Prostate gland (tissue), 2 donors: ENCODE results near the gene NTNG1. TPM values are rescaled to one million over a fixed set of nuclear protein-coding genes. Genes with fewer than 3 reads are reported as not detected.

Source experiments
- DNase-seq: peaks from one replicate; pipeline ENCODE4 v3.0.0-alpha.2; 2019; ENCODE audit warnings: low spot score
- H3K27ac ChIP-seq, 2 donors: fragments of 200-600 bp; sonication (generic); 2 replicates each; pipeline ENCODE4 v1.5.1; 2017 to 2019
- H3K27me3 ChIP-seq: fragments of 200-600 bp; sonication (generic); replicated peaks from 2 replicates; pipeline ENCODE4 v1.5.1; 2019; ENCODE audit not compliant: insufficient read depth
- H3K36me3 ChIP-seq, 2 donors: fragments of 200-600 bp; sonication (generic); 1 replicate in 1 of 2; 2 replicates in 1 of 2; pipeline versions ENCODE4 v1.5.1 to v1.8.1; 2017 to 2019
- H3K4me1 ChIP-seq: fragments of 200-600 bp; sonication (generic); replicated peaks from 2 replicates; pipeline ENCODE4 v1.5.1; 2019
- H3K4me3 ChIP-seq, 2 donors: fragments of 200-600 bp; sonication (generic); 2 replicates each; pipeline ENCODE4 v1.5.1; 2017 to 2019
- H3K9me3 ChIP-seq: fragments of 200-600 bp; sonication (generic); 2 replicates; pipeline ENCODE4 v1.5.1; 2017
- POLR2A ChIP-seq: fragments of 450-650 bp; IDR thresholded peaks from one replicate; pipeline ENCODE4 v1.6.1; 2016; ENCODE audit warnings: antibody characterized with exemption, mild to moderate bottlenecking
- POLR2AphosphoS5 ChIP-seq: sonication (generic); formaldehyde crosslinking; IDR thresholded peaks from one replicate; pipeline ENCODE4 v1.6.1; 2017; ENCODE audit warnings: antibody characterized with exemption
- WGBS: methylation state at CpG from one replicate; pipeline ENCODE4 v1.1.5; 2018; 5-methylcytosine and 5-hydroxymethylcytosine counted together
- intact Hi-C: fragments of 100-400 bp; cut with DNase I; formaldehyde crosslinking; loops from one replicate; pipeline ENCODE4 v1.14.2; 2022
- total RNA-seq, 2 donors: library from RNA; depleted of rRNA; stranded (reverse); fragments of >200 nt; gene quantifications; one replicate each; pipeline ENCODE4 v1.1.0, GENCODE V29; 2016
- TF ChIP-seq, protein P1 (sequence below), 4 experiments: fragments of 200-600 bp in 2 of 4; fragments of 450-650 bp in 2 of 4; sonication (generic) in 2 of 4; IDR thresholded peaks; 1 replicate in 3 of 4; 2 replicates in 1 of 4; pipeline ENCODE4 v1.5.1; 2016 to 2019; ENCODE audit warnings: antibody characterized with exemption in 4 of 4, mild to moderate bottlenecking in 2 of 4, moderate library complexity in 2 of 4

The NTNG1 gene
- total RNA-seq, 2 donors from 2014 or later, result 2.6 to 5.1 TPM

DNA sequence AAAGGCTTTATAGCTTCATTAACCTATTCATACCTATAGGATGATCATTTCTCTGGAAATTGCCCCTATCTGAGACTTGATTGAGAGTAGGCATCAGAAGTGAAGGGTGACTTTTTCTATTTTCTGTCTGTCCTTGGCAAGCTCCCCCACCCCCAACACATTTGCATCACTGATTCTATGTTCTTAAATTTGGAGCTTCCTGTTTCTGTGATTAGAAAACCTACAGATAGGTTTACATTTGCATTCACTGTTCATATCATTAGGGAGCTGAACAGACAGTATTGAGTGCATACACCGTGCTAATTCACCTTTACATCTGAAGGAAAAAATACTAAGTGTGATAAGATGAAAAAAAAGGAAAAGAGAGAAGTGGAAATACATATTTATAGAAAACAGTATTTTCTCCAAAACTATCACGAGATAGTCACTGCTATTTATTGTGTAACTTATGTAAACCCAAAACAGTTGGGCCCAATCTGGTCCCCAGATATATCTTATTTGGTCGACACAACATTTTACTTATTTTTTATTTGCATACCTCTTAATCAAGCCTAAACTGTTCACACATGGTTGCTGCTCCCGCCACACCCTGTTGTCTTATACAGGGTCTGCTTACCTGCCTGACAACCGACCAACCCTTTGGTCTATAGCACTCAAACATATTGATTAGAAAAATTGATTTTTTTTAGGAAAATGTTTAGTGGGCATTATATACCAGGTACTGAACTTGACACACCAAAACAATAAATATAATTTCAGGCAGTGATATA lies 218.8 kb downstream of the NTNG1 start:
- intact Hi-C loops, result loop anchor here (10.0 kb wide), 1 partner anchor 145 kb away; no protein-coding TSS in a partner anchor
- TF ChIP-seq POLR2AphosphoS5, result no peak
- TF ChIP-seq, protein P1, sequence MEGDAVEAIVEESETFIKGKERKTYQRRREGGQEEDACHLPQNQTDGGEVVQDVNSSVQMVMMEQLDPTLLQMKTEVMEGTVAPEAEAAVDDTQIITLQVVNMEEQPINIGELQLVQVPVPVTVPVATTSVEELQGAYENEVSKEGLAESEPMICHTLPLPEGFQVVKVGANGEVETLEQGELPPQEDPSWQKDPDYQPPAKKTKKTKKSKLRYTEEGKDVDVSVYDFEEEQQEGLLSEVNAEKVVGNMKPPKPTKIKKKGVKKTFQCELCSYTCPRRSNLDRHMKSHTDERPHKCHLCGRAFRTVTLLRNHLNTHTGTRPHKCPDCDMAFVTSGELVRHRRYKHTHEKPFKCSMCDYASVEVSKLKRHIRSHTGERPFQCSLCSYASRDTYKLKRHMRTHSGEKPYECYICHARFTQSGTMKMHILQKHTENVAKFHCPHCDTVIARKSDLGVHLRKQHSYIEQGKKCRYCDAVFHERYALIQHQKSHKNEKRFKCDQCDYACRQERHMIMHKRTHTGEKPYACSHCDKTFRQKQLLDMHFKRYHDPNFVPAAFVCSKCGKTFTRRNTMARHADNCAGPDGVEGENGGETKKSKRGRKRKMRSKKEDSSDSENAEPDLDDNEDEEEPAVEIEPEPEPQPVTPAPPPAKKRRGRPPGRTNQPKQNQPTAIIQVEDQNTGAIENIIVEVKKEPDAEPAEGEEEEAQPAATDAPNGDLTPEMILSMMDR (IDR thresholded peaks at IDR 0.05), result no peak
- H3K27ac ChIP-seq, result no peak overlapping the region
- no peak for DNase-seq
- no peaks in the 10 kb centered on the region for H3K27me3 ChIP-seq
- WGBS, result 85% methylated on average over 5 of the region's 5 CpGs
- H3K36me3 ChIP-seq, result no peaks in the 10 kb centered on the region
- H3K4me1 ChIP-seq, result no peaks in the 10 kb centered on the region
- no peak overlapping the region for H3K4me3 ChIP-seq
- H3K9me3 ChIP-seq, result no peaks in the 10 kb centered on the region

DNA sequence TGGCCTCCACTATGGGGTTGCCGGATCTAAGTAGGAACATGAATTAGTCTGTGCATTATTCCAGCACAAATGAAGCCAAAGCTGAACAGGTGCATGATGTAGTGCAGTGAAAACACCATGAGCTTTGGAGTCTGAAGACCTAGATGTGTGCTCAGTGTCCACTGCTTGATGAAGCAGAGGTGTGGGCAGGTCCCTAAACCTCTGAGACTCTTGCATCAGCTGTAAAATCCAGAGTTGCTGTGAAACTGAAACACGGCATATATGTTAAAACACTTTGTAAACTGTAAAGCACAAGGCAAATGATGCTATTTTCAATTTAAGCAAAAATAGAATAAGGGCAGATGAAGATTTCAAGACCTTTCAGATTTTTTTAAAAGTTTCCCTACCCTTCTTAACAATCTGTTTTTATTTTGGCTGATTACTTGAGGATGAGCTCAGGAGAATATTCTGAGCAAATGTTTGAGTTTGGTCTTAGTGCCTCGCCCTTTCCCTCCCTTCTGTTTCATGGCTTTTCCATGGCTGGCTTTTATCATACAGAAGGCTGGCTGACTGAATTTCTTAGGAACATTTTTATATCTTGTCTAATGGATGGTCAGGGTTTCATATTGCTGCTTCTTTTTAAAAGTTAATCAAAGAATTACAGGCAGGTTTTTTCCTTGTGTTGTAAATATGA lies 221.8 kb downstream of the NTNG1 start:
- no peak overlapping the region for H3K4me3 ChIP-seq
- intact Hi-C loops, result loop anchor here (10.0 kb wide), 1 partner anchor 142 kb away; no protein-coding TSS in a partner anchor
- no peaks in the 10 kb centered on the region for H3K27me3 ChIP-seq
- no peak overlapping the region for H3K27ac ChIP-seq
- 89% methylated on average over 3 of the region's 3 CpGs for WGBS
- no peaks in the 10 kb centered on the region for H3K4me1 ChIP-seq
- DNase-seq, result no peak
- H3K36me3 ChIP-seq, result no peaks in the 10 kb centered on the region
- TF ChIP-seq POLR2AphosphoS5 (no peak), POLR2A (no peak)
- TF ChIP-seq, protein P1 (IDR thresholded peaks at IDR 0.05), result no peak
- H3K9me3 ChIP-seq, result no peaks in the 10 kb centered on the region

DNA sequence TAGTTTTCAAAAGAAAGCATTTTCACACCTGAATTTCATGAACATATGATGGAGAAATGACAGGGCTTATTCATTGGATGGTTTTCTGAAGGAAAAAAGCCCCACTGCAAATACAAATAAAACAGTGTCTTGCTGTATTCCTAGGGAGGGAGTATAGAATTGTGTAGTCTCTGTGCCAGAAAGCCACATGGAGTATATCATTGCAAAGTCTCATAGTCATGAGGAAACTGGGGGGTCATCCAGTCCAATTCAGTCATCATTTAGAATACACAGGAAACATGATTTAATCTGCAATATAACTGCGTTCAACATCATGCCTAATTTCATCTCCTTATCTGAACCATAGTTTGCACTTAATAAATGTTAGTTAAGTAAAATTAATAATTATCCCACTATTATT lies 222.3 kb downstream of the NTNG1 start:
- no peaks in the 10 kb centered on the region for H3K9me3 ChIP-seq
- WGBS, result 64% methylated on average over 1 of the region's 1 CpG
- no peaks in the 10 kb centered on the region for H3K27me3 ChIP-seq
- no peaks in the 10 kb centered on the region for H3K36me3 ChIP-seq
- no peak for TF ChIP-seq POLR2A
- no peak for TF ChIP-seq POLR2AphosphoS5
- TF ChIP-seq, protein P1 (IDR thresholded peaks at IDR 0.05), result no peak
- H3K27ac ChIP-seq, result no peak overlapping the region
- H3K4me1 ChIP-seq, result no peaks in the 10 kb centered on the region
- no peak for DNase-seq
- no peak overlapping the region for H3K4me3 ChIP-seq
- intact Hi-C loops, result loop anchor here (10.0 kb wide), 1 partner anchor 142 kb away; no protein-coding TSS in a partner anchor

DNA sequence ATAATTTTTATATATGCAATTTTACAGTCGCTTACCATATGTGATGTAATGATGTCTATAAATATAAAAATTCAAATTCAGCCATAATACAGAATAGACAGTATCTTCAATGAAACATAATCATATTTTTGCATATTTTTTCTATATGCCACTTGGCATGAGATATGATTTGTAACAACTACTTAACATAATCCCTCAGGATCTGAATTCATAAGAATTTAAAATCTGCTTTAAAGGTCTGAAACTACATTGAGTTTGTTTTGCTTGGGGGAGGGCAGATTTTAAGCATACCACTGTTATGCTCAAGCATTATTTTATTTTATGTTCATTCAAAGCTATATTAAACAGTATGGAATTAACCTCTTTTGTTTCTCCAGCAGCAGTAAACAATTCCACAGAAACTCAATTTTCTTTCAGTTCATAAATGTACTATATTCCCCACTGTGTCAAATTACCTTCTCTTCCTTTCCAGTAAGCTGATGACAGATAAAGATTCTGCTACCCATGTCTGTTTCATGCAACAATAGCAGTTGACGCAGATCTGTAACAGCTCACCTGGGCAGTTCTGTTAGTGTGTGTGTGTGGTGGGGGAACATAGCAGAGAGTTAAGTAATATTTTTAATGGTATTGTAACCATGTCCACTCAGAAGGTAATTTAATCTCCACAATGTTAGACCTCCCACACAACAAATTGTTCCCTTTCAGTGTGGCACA lies 224.8 kb downstream of the NTNG1 start:
- DNase-seq, result no peak
- Histone ChIP-seq H3K9me3 (no peaks in the 10 kb centered on the region), H3K4me1 (no peaks in the 10 kb centered on the region), H3K27me3 (no peaks in the 10 kb centered on the region), H3K36me3 (no peaks in the 10 kb centered on the region), H3K4me3 (no peak overlapping the region), H3K27ac (no peak overlapping the region)
- intact Hi-C loops, result loop anchor here (10.0 kb wide), 1 partner anchor 139 kb away; no protein-coding TSS in a partner anchor
- TF ChIP-seq, protein P1 (IDR thresholded peaks at IDR 0.05), result no peak
- TF ChIP-seq POLR2A (no peak), POLR2AphosphoS5 (no peak)
- WGBS, result 91% methylated on average over 2 of the region's 2 CpGs
